GM10847 (cell line): ENCODE results near the gene PILRA.

Source experiments
- POLR2A ChIP-seq: IDR thresholded peaks from 2 replicates; pipeline ENCODE4 v1.6.1; 2011; ENCODE audit not compliant: insufficient read length; ENCODE audit errors: extremely low read depth

The PILRA gene

DNA sequence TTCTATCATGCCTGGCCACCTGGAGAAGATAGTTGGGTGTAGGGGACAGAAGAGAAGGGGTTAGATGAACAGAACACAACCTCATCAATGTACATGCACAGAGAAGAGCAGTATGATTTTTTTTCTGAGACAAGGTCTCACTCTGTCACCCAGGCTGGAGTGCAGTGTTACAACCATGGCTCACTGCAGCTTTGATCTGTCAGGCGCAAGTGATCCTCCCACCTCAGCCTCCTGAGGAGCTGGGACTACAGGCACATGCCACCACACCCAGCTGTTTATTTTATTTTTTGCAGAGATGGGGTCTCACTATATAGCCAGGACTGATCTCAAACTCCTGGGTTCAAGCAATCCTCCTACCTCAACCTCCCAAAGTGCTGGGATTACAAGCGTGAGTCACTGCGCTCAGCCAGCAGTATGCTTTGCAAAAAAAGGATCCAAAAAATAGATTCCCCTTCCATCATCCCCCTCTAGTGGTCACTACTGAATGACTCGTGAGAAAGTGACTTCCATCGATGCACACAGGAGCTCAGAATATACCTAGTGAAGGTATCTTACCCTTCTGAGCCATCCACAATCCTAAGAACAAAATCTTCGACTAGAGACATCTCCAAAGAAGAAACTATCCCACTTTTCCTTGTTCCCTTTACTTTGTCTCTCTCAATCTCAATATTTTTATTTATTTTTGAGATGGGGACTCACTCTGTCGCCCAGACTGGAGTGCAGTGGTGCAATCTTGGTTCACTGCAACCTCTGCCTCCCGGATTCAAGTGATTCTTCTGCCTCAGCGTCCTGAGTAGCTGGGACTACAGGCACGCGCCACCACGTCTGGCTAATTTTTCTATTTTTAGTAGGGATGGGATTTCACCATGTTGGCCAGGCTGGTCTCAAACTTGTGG is 34.2 kb downstream of the PILRA start:
- no peak for TF ChIP-seq POLR2A

DNA sequence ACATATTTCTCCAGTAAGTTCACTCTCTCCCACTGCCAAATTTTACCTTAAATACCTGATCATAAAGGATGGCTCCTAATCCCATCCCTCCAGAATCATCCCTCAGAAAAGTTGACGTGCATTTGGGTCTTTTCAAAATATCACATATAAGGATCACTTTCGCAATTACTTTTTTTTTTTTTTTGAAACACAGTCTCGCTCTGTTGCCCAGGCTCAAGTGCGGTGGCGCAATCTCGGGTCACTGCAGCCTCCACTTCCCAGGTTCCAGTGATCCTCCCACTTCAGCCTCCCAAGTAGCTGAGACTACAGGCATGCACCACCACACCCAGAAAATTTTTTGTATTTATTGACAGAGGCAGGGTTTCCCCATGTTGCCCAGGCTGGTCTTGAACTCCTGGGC is 37.8 kb downstream of the PILRA start:
- no peak for TF ChIP-seq POLR2A

DNA sequence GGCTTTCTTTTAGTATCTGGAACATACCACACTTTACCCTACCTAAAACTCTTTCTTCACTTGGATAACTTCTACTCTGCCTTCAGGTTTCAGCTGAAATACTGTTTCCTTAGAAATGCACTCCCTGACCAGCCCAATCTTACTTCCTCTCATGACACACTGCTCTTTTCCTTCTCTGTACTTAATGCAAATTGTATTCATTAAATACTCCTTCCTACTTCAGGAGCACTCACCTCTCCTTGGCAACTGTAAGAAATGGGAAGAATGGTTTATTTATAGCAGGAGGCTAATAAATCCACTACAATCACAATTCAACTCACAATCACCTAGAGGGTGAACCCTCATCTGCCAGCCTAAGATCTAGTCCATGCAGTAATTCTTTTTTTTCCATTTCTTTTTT is 40.1 kb downstream of the PILRA start:
- no peak for TF ChIP-seq POLR2A

DNA sequence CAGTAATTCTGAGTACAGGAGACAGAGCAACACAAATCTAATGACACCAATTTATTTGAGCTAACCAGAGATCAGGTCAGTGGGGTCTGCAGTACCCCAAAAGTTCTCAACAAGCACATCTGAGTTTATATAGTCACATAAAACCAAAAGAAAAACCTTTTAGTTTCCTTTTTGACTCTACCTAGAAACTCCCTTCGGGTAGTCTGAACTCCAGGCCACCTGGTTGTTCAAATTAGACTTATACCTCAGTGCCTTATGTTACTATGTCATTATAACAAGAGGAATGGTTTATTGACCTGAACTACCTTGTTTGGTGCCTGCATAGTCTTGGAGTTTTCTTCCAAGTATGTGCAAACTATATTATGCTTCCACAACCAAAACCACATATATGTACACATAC is 40.6 kb downstream of the PILRA start:
- TF ChIP-seq POLR2A, result no peak

DNA sequence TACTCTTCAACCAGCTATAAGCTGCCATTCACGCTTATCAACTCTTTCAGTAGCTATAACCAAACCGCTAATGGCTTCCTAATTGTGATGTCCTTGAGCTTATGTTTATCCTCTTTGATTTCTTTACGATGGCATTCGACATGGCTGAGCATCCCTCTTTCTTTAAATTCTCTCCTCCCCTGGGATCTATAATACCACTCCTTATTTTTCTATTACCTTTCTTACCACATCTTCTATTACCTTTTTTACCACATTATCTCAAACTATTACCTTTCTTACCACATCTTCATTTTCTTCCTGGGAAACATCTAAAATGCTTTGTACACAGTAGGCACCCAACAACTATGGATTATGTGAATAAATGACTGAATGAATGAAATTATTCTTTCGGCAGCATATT is 42.2 kb downstream of the PILRA start:
- no peak for TF ChIP-seq POLR2A

DNA sequence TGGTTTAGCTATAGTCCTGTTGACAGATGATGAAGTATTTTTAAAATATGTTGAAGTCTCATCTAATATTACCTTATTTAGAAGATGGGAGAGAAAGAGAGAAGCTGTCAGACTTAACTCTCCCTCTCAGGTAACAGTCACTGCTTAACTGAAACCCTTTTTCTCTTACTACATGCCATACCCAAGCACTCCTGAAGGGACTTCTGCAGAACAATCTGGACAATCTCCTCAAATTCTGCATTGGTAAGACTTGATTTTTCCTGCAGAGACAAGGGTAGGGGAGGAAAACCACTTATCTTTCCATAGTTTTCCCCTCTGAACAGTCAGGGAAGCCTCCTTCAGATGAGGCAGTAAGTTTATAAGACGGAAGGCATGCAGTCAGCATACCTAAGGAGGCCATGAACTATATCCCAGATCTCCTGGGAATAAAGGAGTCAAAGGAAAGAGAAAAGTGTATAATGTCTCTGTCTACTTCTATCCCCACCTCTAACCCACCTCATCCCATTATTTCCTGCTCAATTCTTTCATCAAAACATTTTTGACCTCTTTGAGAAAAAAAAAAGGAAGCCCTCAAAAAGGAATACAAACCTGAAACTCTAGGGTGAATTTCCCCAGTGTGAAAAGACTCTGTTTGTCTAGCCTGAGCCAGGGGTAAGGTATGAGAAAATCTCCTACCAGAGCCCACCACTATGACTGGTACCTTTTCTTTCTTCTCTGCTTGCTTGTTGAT is 45.8 kb downstream of the PILRA start:
- no peak for TF ChIP-seq POLR2A

DNA sequence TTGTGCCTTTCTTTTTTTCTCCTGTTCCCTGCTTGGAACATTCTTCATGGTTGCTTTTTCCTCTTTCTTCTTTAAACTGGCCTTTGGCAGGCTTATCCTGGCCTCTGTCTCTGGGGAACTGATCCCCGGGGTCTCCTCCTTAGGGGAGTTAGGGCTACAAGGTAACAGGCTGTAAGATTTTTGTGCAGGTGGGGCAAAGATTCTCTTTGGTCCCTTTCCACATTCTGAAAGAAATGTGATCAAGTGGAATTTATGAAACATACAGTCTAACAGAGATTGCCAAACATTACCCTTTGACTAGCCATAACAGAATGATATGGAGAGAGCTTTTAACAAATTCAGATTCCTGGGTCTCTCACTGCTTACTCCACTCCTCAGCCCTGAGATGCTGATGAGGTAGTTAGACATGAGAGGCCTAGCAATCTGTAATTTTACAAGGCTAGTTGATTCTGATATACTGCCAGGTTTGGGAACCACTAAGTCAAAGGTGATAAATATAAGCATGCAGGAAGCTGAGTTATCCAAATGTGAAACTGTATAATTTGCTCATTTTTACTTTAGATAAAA is 46.5 kb downstream of the PILRA start:
- no peak for TF ChIP-seq POLR2A

DNA sequence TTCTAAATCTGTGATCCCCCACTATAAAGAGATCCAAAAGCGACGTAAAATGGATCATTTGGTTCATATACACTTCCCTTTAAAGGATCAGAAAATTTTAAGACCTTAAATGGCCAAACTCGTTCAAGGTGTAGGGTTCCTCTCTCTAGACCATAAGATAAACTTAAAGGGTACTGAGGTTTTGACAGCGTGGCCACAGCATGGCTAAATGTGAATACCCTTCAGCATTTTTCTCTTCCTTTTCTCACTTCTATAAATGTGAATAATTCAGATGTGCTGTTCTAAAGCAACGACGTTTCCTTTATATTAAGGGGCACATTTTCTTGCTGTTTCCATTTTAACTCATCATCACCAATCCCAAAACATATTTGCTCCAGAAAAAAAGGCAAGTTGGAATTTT is 50.0 kb downstream of the PILRA start:
- no peak for TF ChIP-seq POLR2A

DNA sequence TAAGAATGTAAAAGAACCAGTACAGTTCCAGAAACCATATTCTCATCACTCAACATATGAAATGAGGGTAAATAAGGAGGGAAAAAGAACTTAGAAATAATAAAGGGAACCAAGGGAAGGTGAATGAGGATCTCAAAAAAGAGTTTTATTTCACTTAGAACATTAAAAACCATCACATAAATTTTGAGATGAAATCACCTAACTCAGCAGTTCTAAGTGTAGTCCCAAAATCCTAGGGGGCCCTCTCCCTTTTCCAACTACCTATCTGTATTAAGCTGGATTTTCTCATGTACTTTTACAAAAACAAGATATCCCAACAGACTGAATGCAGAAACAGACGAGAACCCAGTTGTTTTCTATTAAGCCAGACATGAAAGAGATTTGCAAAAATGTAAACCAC is 52.1 kb downstream of the PILRA start:
- TF ChIP-seq POLR2A, result no peak

DNA sequence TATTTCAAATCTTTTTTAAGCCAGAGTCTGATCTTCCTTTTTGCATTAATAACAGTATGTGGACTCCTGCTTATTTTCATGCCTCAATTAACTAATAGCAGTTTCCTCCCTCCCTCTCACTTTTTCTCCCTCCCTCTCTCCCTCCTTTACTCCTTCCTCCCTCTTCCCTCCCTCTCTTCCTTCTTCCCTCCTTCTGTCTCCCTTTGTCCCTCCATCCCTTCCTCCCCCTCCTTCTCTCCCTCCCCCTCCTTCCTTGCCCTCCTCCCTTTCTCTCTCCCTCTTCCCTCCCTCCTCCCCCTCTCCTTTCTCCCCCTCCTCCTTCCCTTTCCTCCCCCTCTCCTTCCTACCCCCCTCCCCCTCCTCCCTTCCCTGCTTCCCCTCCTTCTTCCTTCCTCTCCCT is 53.2 kb downstream of the PILRA start:
- TF ChIP-seq POLR2A, result no peak

DNA sequence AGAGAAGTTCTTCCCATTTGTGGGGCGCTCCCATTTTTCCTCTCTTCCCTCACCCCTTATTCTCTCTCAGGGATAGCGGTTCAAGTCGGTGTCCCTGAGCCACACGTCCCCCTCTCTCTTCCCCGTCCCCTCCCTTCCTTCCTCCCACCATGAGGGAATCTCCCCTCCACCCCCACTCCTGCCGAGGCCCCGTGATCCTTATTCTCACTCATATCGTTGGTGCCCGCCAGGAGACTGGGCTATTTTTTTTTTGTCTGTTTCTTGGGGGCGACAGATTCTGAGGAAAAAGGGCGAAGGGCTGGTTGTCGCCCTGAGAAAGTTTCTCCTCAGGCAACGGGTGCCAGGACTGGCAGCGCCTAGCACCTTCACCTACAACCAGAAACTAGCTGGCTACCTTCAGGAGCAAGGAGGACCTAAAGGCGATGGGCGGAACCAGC is 54.5 kb downstream of the PILRA start:
- TF ChIP-seq POLR2A, result no peak

DNA sequence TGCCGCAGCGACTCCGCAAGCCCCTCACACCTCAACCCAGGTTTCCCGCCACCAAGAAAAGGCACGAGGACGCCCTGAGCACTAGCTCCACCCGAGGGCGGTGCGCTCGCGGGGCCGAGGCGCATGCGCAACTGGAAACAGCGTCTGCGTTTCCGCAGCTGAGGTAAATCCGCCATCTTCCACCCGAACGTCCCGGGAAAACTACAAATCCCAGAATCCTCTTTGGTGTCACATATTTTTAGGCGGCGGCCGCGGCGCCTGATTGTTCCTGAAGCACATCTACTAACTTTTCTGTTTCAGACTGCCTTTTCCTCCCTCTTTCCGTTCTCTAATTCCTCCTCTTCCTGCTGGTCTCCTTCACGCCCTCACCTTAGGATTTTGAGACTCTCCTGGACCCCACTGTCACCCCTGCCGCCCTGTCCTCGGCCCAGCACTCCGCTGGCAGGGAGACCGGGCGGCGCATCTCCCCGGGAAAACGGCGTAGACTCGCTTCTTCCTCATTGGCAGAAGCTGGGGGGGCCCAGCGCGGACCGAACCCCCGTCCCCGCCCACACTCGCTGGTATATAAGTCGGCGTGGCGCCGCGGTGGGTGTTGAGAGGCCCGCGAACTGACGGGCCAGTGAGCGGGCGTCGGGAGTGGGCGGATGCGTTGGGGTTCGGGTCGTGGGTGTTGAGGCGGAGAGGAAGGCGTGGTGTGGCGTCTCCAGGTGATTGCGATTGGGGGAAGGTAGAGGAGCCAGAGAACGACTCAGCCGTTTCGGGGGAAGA is 55.1 kb downstream of the PILRA start, which contains the start of gene ZCWPW1:
ZCWPW1 (minus strand) TSS at position 505 of the 768 bp plus-strand sequence. CDS start 8,054 bp downstream, outside the sequence.
- peak; percentile 100 for TF ChIP-seq POLR2A

DNA sequence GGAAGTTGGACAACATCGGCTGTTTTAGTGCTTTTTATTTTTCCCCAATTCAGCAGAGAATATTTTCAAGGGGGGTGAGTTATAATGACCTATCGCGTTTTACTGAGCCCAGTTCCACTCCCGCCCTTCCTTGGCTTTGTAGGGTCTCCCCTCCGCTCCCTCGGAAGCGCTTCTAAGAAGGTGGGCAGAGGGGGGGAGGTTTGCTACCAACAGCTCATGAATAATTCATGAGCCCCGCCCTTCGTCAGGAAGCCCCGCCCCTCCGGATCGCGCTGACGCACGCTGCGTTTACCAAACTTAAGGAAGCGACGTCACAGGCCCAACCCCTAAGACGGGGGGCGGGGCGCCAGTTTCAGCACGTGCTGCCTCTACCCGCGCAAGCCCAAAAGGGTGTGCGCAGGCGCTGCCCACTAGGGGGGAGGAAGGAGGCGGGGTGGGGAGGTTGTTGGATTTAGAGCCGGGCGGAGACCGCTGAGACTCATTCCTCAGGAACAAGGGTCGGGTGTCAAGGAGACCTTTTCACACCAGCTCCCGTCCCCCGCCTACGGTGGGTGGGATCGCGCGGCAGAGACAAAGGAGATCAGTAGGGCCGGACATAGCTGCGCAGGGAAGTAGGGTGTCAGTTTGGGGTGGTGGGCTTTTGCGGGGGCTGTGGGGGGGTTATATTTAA is 55.8 kb downstream of the PILRA start:
- peak; percentile 64 for TF ChIP-seq POLR2A

DNA sequence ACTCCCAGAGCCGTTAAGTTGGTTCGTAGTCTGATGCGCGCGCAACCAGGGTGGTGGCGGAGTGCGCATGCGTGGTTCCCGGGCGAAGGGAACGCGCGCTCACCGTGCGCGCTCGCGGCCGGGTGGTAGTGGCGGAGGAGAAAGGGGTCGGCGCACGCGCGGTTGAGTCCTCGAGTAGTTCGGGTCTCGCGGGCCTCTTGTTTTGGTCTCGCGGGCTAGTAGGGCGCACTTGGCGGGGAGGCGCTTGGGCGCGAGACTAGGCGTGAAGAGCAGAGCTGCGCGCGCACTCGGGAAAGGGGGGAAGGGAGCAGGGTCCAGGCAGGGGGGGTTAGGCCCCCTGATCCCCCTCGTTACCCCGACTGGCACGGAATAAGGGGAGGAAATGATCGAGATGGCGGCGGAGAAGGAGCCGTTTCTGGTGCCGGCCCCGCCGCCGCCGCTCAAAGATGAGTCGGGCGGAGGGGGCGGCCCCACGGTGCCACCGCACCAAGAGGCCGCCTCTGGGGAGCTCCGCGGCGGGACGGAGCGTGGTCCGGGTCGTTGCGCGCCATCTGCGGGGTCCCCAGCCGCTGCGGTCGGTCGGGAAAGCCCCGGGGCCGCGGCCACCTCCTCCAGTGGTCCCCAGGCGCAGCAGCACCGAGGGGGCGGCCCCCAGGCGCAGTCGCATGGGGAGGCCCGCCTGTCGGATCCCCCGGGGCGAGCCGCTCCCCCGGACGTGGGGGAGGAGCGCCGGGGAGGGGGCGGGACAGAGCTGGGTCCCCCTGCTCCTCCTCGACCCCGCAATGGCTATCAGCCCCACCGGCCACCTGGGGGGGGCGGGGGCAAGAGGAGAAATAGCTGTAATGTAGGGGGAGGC is 56.6 kb downstream of the PILRA start, which contains the start of gene MEPCE:
MEPCE (plus strand) TSS at position 195 of the 856 bp plus-strand sequence; CDS start at position 383, 188 bp downstream.
- TF ChIP-seq POLR2A, result no peak
